IMR-90 (cell line): ENCODE data around the gene ENOX1.

ENCODE experiments used
- MXI1 ChIP-seq: IDR thresholded peaks from 2 replicates; pipeline ENCODE4 v1.6.1; 2012; ENCODE audit warnings: low read depth, mild to moderate bottlenecking, low read length, moderate library complexity, borderline replicate concordance
- POLR2A ChIP-seq: IDR thresholded peaks from 2 replicates; pipeline ENCODE4 v1.6.1; 2012; ENCODE audit warnings: mild to moderate bottlenecking, low read depth, low read length
- RAD21 ChIP-seq: IDR thresholded peaks from 2 replicates; pipeline ENCODE4 v1.6.1; 2012; ENCODE audit warnings: low read length, improper control_type of control experiment
- RCOR1 ChIP-seq: IDR thresholded peaks from 2 replicates; pipeline ENCODE4 v1.6.1; 2012; ENCODE audit warnings: mild to moderate bottlenecking, low read length, improper control_type of control experiment; ENCODE audit not compliant: insufficient replicate concordance
- RFX5 ChIP-seq: IDR thresholded peaks from 2 replicates; pipeline ENCODE4 v1.8.0; 2012; ENCODE audit warnings: low read depth, mild to moderate bottlenecking, low read length, moderate library complexity
- SMC3 ChIP-seq: fragments of 150-350 bp; IDR thresholded peaks from 2 replicates; pipeline ENCODE4 v1.6.1; 2016; ENCODE audit warnings: low read depth, mild to moderate bottlenecking, antibody characterized with exemption, low read length, moderate library complexity
- TF ChIP-seq, protein P1 (sequence below): conservative IDR thresholded peaks from 2 replicates; pipeline ENCODE4 v1.5.1; 2012; ENCODE audit warnings: mild to moderate bottlenecking, low read depth, low read length, improper control_type of control experiment
- TF ChIP-seq, protein P2 (sequence below): fragments of 150-350 bp; IDR thresholded peaks from 2 replicates; pipeline ENCODE4 v1.6.1; 2017; ENCODE audit warnings: mild to moderate bottlenecking, antibody characterized with exemption, low read length, low read depth

DNA sequence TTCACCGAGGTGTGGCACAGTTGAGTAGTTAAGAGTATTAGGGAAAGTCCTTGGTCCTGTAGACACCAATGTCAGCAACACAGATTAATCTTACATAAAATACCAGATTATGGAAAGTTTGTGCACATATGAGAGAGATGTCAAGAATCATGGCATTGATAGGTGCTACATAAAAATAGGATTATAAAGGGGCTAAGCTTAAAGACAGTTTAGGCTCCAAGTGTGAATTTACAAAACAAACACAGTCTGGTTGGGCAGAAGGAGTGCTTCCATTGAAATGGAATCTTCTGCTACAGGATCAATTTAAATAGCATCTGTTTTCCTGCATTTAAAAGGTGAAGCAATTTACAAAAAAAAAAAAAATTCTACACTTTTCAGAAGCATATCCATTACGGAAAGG, 470.5 kb downstream of the ENOX1 start:
- TF ChIP-seq, protein P1, sequence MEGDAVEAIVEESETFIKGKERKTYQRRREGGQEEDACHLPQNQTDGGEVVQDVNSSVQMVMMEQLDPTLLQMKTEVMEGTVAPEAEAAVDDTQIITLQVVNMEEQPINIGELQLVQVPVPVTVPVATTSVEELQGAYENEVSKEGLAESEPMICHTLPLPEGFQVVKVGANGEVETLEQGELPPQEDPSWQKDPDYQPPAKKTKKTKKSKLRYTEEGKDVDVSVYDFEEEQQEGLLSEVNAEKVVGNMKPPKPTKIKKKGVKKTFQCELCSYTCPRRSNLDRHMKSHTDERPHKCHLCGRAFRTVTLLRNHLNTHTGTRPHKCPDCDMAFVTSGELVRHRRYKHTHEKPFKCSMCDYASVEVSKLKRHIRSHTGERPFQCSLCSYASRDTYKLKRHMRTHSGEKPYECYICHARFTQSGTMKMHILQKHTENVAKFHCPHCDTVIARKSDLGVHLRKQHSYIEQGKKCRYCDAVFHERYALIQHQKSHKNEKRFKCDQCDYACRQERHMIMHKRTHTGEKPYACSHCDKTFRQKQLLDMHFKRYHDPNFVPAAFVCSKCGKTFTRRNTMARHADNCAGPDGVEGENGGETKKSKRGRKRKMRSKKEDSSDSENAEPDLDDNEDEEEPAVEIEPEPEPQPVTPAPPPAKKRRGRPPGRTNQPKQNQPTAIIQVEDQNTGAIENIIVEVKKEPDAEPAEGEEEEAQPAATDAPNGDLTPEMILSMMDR: no peak
- no peak for TF ChIP-seq SMC3
- no peak for TF ChIP-seq RAD21
- TF ChIP-seq POLR2A: no peak
- no peak for TF ChIP-seq RFX5
- no peak for TF ChIP-seq MXI1
- TF ChIP-seq, protein P2, sequence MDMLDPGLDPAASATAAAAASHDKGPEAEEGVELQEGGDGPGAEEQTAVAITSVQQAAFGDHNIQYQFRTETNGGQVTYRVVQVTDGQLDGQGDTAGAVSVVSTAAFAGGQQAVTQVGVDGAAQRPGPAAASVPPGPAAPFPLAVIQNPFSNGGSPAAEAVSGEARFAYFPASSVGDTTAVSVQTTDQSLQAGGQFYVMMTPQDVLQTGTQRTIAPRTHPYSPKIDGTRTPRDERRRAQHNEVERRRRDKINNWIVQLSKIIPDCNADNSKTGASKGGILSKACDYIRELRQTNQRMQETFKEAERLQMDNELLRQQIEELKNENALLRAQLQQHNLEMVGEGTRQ: no peak
- TF ChIP-seq RCOR1: no peak
